GM12878 (cell line): Measurements from ENCODE around the gene TMEM182. TPM values are rescaled to one million over a fixed set of nuclear protein-coding genes. Genes with fewer than 3 reads are reported as not detected.

Experiments used
- ATAC-seq: fragments of 200-7000 bp; cut with Tn5 transposase; 3 replicates; pipeline ENCODE4 v1.9.1; 2020; ENCODE audit warnings: mild to moderate bottlenecking, moderate library complexity
- BruUV-seq: library from RNA; stranded (reverse); fragments of 400-500 nt; replicated peaks from 2 replicates; lab custom pipeline; 2021; lab: Mats Ljungman, UMichigan
- CTCF ChIA-PET: fragments of 300-600 bp; sonication (Branson Sonifier 250); formaldehyde crosslinking; extraction: SDS; loops from one replicate; lab custom pipeline; 2021; ENCODE audit warnings: inconsistent platforms; lab: Yijun Ruan, JAX
- POLR2A ChIA-PET: fragments of 350-600 bp; formaldehyde crosslinking; extraction: SDS; loops from one replicate; lab custom pipeline; 2021; ENCODE audit warnings: inconsistent platforms; lab: Charles Lee
- RAD21 ChIA-PET: fragments of 300-600 bp; sonication (Branson Sonifier 250); formaldehyde crosslinking; loops from one replicate; lab custom pipeline; 2023; ENCODE audit warnings: antibody characterized with exemption; ENCODE audit not compliant: unreplicated experiment; lab: Charles Lee
- SMC1A ChIA-PET: fragments of 300-600 bp; sonication (Branson Sonifier 250); formaldehyde crosslinking; loops from one replicate; lab custom pipeline; 2023; ENCODE audit not compliant: unreplicated experiment, uncharacterized antibody; lab: Charles Lee
- DNase-seq: peaks from one replicate; pipeline ENCODE4 v3.0.0-alpha.2; 2011; ENCODE audit warnings: low read depth, low spot score
- FAIRE-seq: peaks from 3 replicates; lab custom pipeline; 2011; peaks lifted over from hg19 to GRCh38; lab: Jason Lieb, UNC
- H2AFZ ChIP-seq: 2 replicates; pipeline ENCODE4 v1.6.0; 2011; ENCODE audit warnings: low read depth, low read length, control low read depth; ENCODE audit not compliant: control insufficient read depth
- H3K27ac ChIP-seq: 2 replicates; pipeline ENCODE4 v1.5.1; 2011; ENCODE audit warnings: control low read depth; ENCODE audit not compliant: control insufficient read depth, insufficient read depth
- H3K27me3 ChIP-seq, 2 experiments: replicated peaks in 1 of 2; 2 replicates each; pipeline versions ENCODE4 v1.6.0 to v1.6.1; 2011; ENCODE audit warnings: low read length in 1 of 2; ENCODE audit not compliant: control insufficient read depth in 2 of 2, insufficient read depth in 2 of 2
- H3K36me3 ChIP-seq, 2 experiments: 2 replicates each; pipeline ENCODE4 v1.5.1; 2011; ENCODE audit warnings: low read length in 1 of 2; ENCODE audit not compliant: control insufficient read depth in 2 of 2, insufficient read depth in 2 of 2
- H3K4me1 ChIP-seq: 2 replicates; pipeline ENCODE4 v1.6.1; 2011; ENCODE audit warnings: mild to moderate bottlenecking, low read length, moderate library complexity, mixed read lengths; ENCODE audit not compliant: control insufficient read depth, insufficient read depth
- H3K4me2 ChIP-seq: 2 replicates; pipeline ENCODE4 v1.6.0; 2011; ENCODE audit warnings: control low read depth; ENCODE audit not compliant: control insufficient read depth, insufficient read depth
- H3K4me3 ChIP-seq: fragments of 200-600 bp; sonication (generic); 2 replicates; pipeline ENCODE4 v1.5.1; 2016
- H3K79me2 ChIP-seq: 2 replicates; pipeline ENCODE4 v1.6.0; 2011; ENCODE audit warnings: low read length; ENCODE audit not compliant: control insufficient read depth, insufficient read depth
- H3K9ac ChIP-seq: 2 replicates; pipeline ENCODE4 v1.8.0; 2011; ENCODE audit warnings: low read length, control low read depth, mixed read lengths; ENCODE audit not compliant: control insufficient read depth, insufficient read depth
- H3K9me3 ChIP-seq: replicated peaks from 3 replicates; pipeline ENCODE4 v1.5.1; 2011; ENCODE audit warnings: mild to moderate bottlenecking, low read length; ENCODE audit not compliant: control insufficient read depth, insufficient read depth
- H4K20me1 ChIP-seq: 2 replicates; pipeline ENCODE4 v1.6.0; 2011; ENCODE audit not compliant: control insufficient read depth, insufficient read depth
- BHLHE40 ChIP-seq, 2 experiments: fragments of 450-650 bp in 1 of 2; IDR thresholded peaks; 2 replicates each; pipeline ENCODE4 v1.6.1; 2011 to 2017; ENCODE audit warnings: low read depth in 2 of 2, borderline replicate concordance in 1 of 2, improper control_type of control experiment in 1 of 2, low read length in 1 of 2, mild to moderate bottlenecking in 1 of 2
- DPF2 ChIP-seq: fragments of 450-650 bp; IDR thresholded peaks from 2 replicates; pipeline ENCODE4 v1.6.1; 2017; ENCODE audit warnings: mild to moderate bottlenecking
- FOS ChIP-seq: IDR thresholded peaks from 3 replicates; pipeline ENCODE4 v1.6.1; 2011; ENCODE audit warnings: borderline replicate concordance; ENCODE audit not compliant: insufficient read length; ENCODE audit errors: extremely low read depth
- FOXK2 ChIP-seq: fragments of 450-650 bp; IDR thresholded peaks from 2 replicates; pipeline ENCODE4 v1.6.1; 2017; ENCODE audit warnings: mild to moderate bottlenecking, moderate library complexity
- HSF1 ChIP-seq: fragments of 150-350 bp; IDR thresholded peaks from 2 replicates; pipeline ENCODE4 v1.6.1; 2014; ENCODE audit warnings: mild to moderate bottlenecking, low read depth, low read length
- JUNB ChIP-seq: IDR thresholded peaks from 2 replicates; pipeline ENCODE4 v1.6.1; 2016; ENCODE audit warnings: antibody characterized with exemption, mild to moderate bottlenecking
- MLLT1 ChIP-seq: fragments of 450-650 bp; IDR thresholded peaks from 2 replicates; pipeline ENCODE4 v1.6.1; 2016; ENCODE audit warnings: mild to moderate bottlenecking
- PML ChIP-seq: IDR thresholded peaks from 2 replicates; pipeline ENCODE4 v1.6.1; 2012; ENCODE audit warnings: low read length, inconsistent platforms
- TARDBP ChIP-seq: IDR thresholded peaks from 2 replicates; pipeline ENCODE4 v1.6.1; 2016; ENCODE audit warnings: borderline replicate concordance
- TCF7 ChIP-seq: IDR thresholded peaks from 2 replicates; pipeline ENCODE4 v1.6.1; 2014; ENCODE audit warnings: antibody characterized with exemption, borderline replicate concordance
- YY1 ChIP-seq: IDR thresholded peaks from 2 replicates; pipeline ENCODE4 v1.6.1; 2011; ENCODE audit warnings: low read depth, mild to moderate bottlenecking, low read length
- ZNF687 ChIP-seq: fragments of 450-650 bp; IDR thresholded peaks from 2 replicates; pipeline ENCODE4 v1.6.1; 2017; ENCODE audit warnings: mild to moderate bottlenecking, moderate library complexity
- WGBS: methylation state at CpG from one replicate; pipeline ENCODE4 v1.1.6; 2016; ENCODE audit warnings: low lambda C conversion rate; ENCODE audit not compliant: insufficient replicate concordance, insufficient coverage; ENCODE audit errors: missing lambda C conversion rate; 5-methylcytosine and 5-hydroxymethylcytosine counted together
- in situ Hi-C: fragments of 300-500 bp; cut with MboI; formaldehyde crosslinking; loops from 9 replicates; pipeline ENCODE4 v1.14.3; 2018; ENCODE audit warnings: mixed read lengths
- intact Hi-C: fragments of 100-400 bp; cut with micrococcal nuclease; formaldehyde crosslinking; loops from one replicate; pipeline ENCODE4 v1.14.2; 2022; ENCODE audit not compliant: unreplicated experiment
- polyA plus RNA-seq, 11 experiments: library from polyadenylated mRNA; depleted of rRNA in 4 of 11; unstranded in 6 of 11; stranded (reverse) in 5 of 11; fragments of >200 nt; fragmentation: Nextera tagmentation in 4 of 11; fragmentation: Illumina TruSeq in 1 of 11; extraction: Ambion mirVana in 4 of 11; extraction: Trizol in 1 of 11; gene quantifications; 1 replicate in 1 of 11; 2 replicates in 10 of 11; pipeline versions ENCODE4 v1.2.1 to v1.2.3, GENCODE V29; 2011 to 2016; ENCODE audit warnings: inconsistent platforms in 2 of 11, missing spikeins in 2 of 11, low read depth in 1 of 11
- total RNA-seq, 4 experiments: library from RNA; depleted of rRNA in 3 of 4; stranded (reverse); fragments of >200 nt in 3 of 4; fragmentation: Illumina TruSeq in 1 of 4; extraction: Trizol in 1 of 4; gene quantifications; 2 replicates each; pipeline versions ENCODE4 v1.2.1 to v1.2.3, GENCODE V29; 2013 to 2021
- TF ChIP-seq, protein P1 (sequence below): IDR thresholded peaks from 2 replicates; pipeline ENCODE4 v1.6.1; 2012; ENCODE audit warnings: low read depth, low read length, improper control_type of control experiment
- TF ChIP-seq, protein P2 (sequence below): IDR thresholded peaks from 2 replicates; pipeline ENCODE4 v1.6.1; 2011; ENCODE audit warnings: low read depth, mild to moderate bottlenecking, low read length, moderate library complexity, borderline replicate concordance; ENCODE audit errors: extremely low read depth

TMEM182 gene
- total and polyA plus RNA-seq, 10 of the 15 experiments (the other 5 are each of a cell fraction or from before 2014, with no cell fraction given), result 1.8 to 5.4 (median 3.1) TPM

GRCh38 chr2:102782933-102783332 lies 21.1 kb downstream of the TMEM182 start (continued):
- TF ChIP-seq, protein P1, sequence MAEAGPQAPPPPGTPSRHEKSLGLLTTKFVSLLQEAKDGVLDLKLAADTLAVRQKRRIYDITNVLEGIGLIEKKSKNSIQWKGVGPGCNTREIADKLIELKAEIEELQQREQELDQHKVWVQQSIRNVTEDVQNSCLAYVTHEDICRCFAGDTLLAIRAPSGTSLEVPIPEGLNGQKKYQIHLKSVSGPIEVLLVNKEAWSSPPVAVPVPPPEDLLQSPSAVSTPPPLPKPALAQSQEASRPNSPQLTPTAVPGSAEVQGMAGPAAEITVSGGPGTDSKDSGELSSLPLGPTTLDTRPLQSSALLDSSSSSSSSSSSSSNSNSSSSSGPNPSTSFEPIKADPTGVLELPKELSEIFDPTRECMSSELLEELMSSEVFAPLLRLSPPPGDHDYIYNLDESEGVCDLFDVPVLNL, result no peak
- TF ChIP-seq PML, result no peak

GRCh38 chr2:102783506-102784183 lies 21.8 kb downstream of the TMEM182 start:
- WGBS, result 57% methylated on average over 7 of the region's 7 CpGs
- Histone ChIP-seq H3K36me3 (no peaks in the 10 kb centered on the region), H2AFZ (no peak overlapping the region), H3K9ac (no peak overlapping the region), H3K9me3 (no peaks in the 10 kb centered on the region), H3K4me2 (no peak overlapping the region), H3K27me3 (no peaks in the 10 kb centered on the region), H3K4me3 (no peak overlapping the region), H3K27ac (no peak overlapping the region), H3K4me1 (no peaks in the 10 kb centered on the region), H4K20me1 (no peaks in the 10 kb centered on the region), H3K79me2 (no peaks in the 10 kb centered on the region)
- DNase-seq, result no peak
- CTCF ChIA-PET, result interaction anchor here (0.9 to 2.7 kb wide), 5 partner anchors 30 to 56 kb away, joined by 3 to 9 read pairs (median 3); a partner anchor contains a TSS
- no TSS peak for BruUV-seq
- no peak for ATAC-seq
- no peak for TF ChIP-seq FOS
- TF ChIP-seq ZNF687, result no peak
- no peak for TF ChIP-seq DPF2
- no peak for TF ChIP-seq JUNB
- TF ChIP-seq MLLT1, result no peak
- TF ChIP-seq, protein P2, sequence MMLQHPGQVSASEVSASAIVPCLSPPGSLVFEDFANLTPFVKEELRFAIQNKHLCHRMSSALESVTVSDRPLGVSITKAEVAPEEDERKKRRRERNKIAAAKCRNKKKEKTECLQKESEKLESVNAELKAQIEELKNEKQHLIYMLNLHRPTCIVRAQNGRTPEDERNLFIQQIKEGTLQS, result no peak
- no peak for TF ChIP-seq HSF1
- no peak for TF ChIP-seq YY1
- TF ChIP-seq BHLHE40 (IDR thresholded peaks at IDR 0.05; ENCODE audit: borderline replicate concordance in 1 of 2, low read depth in 2 of 2, low read length in 1 of 2), result no peak
- TF ChIP-seq FOXK2, result no peak
- no peak for TF ChIP-seq TARDBP
- TF ChIP-seq TCF7, result no peak
- intact Hi-C loops, result no loop called here
- in situ Hi-C loops, result no loop called here
- POLR2A ChIA-PET, result no interaction called here
- FAIRE-seq, result no peak
- SMC1A ChIA-PET, result interaction anchor here (0.9 to 1.7 kb wide), 3 partner anchors 11 to 23 kb away, joined by 4 to 5 read pairs (median 4); no protein-coding TSS in a partner anchor
- RAD21 ChIA-PET, result no interaction called here
